Measurements from ENCODE around the gene GLRA3. TPM values are rescaled to one million over a fixed set of nuclear protein-coding genes. Genes with fewer than 3 reads are reported as not detected.
"Not testable (repeated sequence)": the region's sequence is repeated elsewhere in the genome, so short reads cannot be mapped to it uniquely, and the experiment has no call there.

Gene GLRA3
- total RNA-seq, 1 donor from 2014 or later = not detected

- Mint-ChIP-seq H3K4me1 (ENCODE audit: unreplicated experiment) (no peaks in the 10 kb centered on the region), H3K27me3 (ENCODE audit: unreplicated experiment) (peaks cover 19% of the 10 kb centered on the region), H3K9me3 (ENCODE audit: unreplicated experiment) (no peaks in the 10 kb centered on the region), H3K27ac (ENCODE audit: unreplicated experiment) (no peak overlapping the region), H3K36me3 (ENCODE audit: unreplicated experiment) (no peaks in the 10 kb centered on the region), H3K4me3 (ENCODE audit: unreplicated experiment) (no peak overlapping the region)
- no peak for DNase-seq (ENCODE audit: extremely low spot score, unreplicated experiment)
- peak; percentile 82 for TF ChIP-seq CTCF (IDR thresholded peaks at IDR 0.05)
These were observed 196.9 kb downstream of the GLRA3 start for GRCh38 chr4:174631901-174632758.

GRCh38 chr4:174629907-174630450, 199.1 kb downstream of the GLRA3 start:
- DNase-seq (ENCODE audit: extremely low spot score, unreplicated experiment); H3K9me3 Mint-ChIP-seq (ENCODE audit: unreplicated experiment); H3K4me1 Mint-ChIP-seq (ENCODE audit: unreplicated experiment); H3K27me3 Mint-ChIP-seq (ENCODE audit: unreplicated experiment); H3K27ac Mint-ChIP-seq (ENCODE audit: unreplicated experiment); H3K36me3 Mint-ChIP-seq (ENCODE audit: unreplicated experiment); H3K4me3 Mint-ChIP-seq (ENCODE audit: unreplicated experiment): not testable (repeated sequence)

- Mint-ChIP-seq H3K4me1 (ENCODE audit: unreplicated experiment) (no peaks in the 10 kb centered on the region), H3K4me3 (ENCODE audit: unreplicated experiment) (no peak overlapping the region), H3K27me3 (ENCODE audit: unreplicated experiment) (peaks cover 10% of the 10 kb centered on the region), H3K36me3 (ENCODE audit: unreplicated experiment) (no peaks in the 10 kb centered on the region), H3K27ac (ENCODE audit: unreplicated experiment) (no peak overlapping the region), H3K9me3 (ENCODE audit: unreplicated experiment) (no peaks in the 10 kb centered on the region)
- DNase-seq (ENCODE audit: extremely low spot score, unreplicated experiment) = no peak
- no peak for TF ChIP-seq CTCF (IDR thresholded peaks at IDR 0.05)
These were observed 199.8 kb downstream of the GLRA3 start for GRCh38 chr4:174629265-174629664.

GRCh38 chr4:174628191-174628590, 200.9 kb downstream of the GLRA3 start:
- Mint-ChIP-seq H3K27me3 (ENCODE audit: unreplicated experiment) (peaks cover 10% of the 10 kb centered on the region), H3K36me3 (ENCODE audit: unreplicated experiment) (no peaks in the 10 kb centered on the region), H3K27ac (ENCODE audit: unreplicated experiment) (no peak overlapping the region), H3K9me3 (ENCODE audit: unreplicated experiment) (no peaks in the 10 kb centered on the region), H3K4me3 (ENCODE audit: unreplicated experiment) (no peak overlapping the region), H3K4me1 (ENCODE audit: unreplicated experiment) (no peaks in the 10 kb centered on the region)
- DNase-seq (ENCODE audit: extremely low spot score, unreplicated experiment) = no peak
- TF ChIP-seq CTCF (IDR thresholded peaks at IDR 0.05) = no peak

GRCh38 chr4:174627473-174627872, 201.6 kb downstream of the GLRA3 start:
- Mint-ChIP-seq H3K9me3 (ENCODE audit: unreplicated experiment) (no peaks in the 10 kb centered on the region), H3K27me3 (ENCODE audit: unreplicated experiment) (peaks cover 10% of the 10 kb centered on the region), H3K36me3 (ENCODE audit: unreplicated experiment) (no peaks in the 10 kb centered on the region), H3K27ac (ENCODE audit: unreplicated experiment) (no peak overlapping the region), H3K4me3 (ENCODE audit: unreplicated experiment) (no peak overlapping the region), H3K4me1 (ENCODE audit: unreplicated experiment) (no peaks in the 10 kb centered on the region)
- TF ChIP-seq CTCF (IDR thresholded peaks at IDR 0.05) = no peak
- DNase-seq (ENCODE audit: extremely low spot score, unreplicated experiment) = no peak

Measured in osteocyte (in vitro differentiated cells).